GM21367 (cell line): ENCODE measurements around the gene EXOSC10.
"Not testable (repeated sequence)": the region's sequence is repeated elsewhere in the genome, so short reads cannot be mapped to it uniquely, and the experiment has no call there.

Experiments used
- ATAC-seq: cut with Tn5 transposase; IDR thresholded peaks from one replicate; pipeline ENCODE4 v1.9.1; 2021; ENCODE audit not compliant: unreplicated experiment

EXOSC10 gene

GRCh38 chr1:11019358-11019757 lies 80.3 kb downstream of the EXOSC10 start:
- not testable (repeated sequence) for ATAC-seq
